Stimulated activated CD4-positive, alpha-beta T cell treated with anti-CD3 and anti-CD28 coated beads, Interleukin-1b, Interleukin-23, amount 100 ng/mL, for 1 hour (primary cell): Measurements from ENCODE around the gene OXA1L.
"Not testable (repeated sequence)": the region's sequence is repeated elsewhere in the genome, so short reads cannot be mapped to it uniquely, and the experiment has no call there.

Experiments
- DNase-seq, 2 donors: peaks; one replicate each; pipeline ENCODE4 v3.0.0-alpha.2; 2020; ENCODE audit warnings: low read depth in 2 of 2

Gene OXA1L

DNA sequence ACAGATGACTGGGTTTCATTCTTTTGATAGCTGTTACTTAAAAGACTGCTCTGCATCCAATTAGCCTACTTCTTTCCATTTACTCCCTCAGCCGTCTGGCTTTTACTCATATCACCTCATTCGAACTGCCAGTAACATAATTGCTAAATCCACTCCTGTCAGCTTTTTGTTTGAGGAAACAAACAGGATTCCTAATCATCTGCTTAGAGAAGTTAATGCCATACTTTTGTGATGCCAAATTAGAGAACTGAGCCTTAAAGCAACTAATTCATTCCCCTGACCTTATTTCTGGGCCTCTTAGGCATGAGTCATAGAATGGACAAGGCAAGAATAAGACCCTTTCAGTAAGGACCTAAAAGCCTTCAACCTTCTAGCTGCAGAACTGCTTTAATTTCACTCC is 2.9 kb downstream of the OXA1L start:
- no peak for DNase-seq

DNA sequence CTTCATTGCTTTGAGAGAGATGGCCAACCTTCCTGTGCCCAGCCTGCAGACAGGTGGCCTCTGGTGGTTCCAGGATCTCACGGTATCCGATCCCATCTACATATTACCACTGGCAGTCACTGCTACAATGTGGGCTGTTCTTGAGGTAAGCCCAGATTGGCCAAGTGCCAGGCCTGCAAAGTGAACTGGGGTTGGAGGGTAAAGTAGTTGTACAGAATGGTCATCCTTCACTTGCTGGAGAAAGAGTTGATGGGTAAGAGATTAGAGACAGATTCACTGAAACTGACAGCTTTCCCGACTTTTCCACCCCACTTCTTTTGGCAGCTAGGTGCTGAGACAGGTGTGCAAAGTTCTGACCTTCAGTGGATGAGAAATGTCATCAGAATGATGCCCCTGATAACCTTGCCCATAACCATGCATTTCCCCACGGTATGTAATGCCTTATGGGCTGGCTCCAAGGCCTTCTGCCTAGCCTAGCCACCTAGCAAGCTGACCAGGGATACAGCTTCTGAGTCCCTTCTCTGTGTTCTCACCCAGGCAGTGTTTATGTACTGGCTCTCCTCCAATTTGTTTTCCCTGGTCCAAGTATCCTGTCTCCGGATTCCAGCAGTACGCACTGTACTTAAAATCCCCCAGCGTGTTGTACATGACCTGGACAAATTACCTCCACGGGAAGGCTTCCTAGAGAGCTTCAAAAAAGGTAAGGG is 4.1 kb downstream of the OXA1L start:
- DNase-seq: no peak

DNA sequence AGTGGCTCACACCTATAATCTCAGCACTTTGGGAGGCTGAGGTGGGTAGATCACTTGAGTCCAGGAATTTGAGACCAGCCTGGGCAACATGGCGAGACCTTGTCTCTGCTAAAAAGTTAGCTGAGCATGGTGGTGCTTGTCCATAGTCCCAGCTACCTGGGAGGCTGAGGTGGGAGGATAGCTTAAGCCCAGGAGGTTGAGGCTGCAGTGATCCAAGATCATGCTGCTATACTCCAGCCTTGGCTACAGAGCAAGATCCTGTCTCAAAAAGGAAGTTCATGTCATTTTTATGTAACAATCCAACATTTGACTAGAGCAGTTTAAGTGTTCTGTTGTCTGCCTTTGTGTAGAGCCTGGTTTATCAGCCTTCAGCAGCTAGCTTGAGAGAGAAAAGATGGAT is 6.2 kb downstream of the OXA1L start:
- no peak for DNase-seq

DNA sequence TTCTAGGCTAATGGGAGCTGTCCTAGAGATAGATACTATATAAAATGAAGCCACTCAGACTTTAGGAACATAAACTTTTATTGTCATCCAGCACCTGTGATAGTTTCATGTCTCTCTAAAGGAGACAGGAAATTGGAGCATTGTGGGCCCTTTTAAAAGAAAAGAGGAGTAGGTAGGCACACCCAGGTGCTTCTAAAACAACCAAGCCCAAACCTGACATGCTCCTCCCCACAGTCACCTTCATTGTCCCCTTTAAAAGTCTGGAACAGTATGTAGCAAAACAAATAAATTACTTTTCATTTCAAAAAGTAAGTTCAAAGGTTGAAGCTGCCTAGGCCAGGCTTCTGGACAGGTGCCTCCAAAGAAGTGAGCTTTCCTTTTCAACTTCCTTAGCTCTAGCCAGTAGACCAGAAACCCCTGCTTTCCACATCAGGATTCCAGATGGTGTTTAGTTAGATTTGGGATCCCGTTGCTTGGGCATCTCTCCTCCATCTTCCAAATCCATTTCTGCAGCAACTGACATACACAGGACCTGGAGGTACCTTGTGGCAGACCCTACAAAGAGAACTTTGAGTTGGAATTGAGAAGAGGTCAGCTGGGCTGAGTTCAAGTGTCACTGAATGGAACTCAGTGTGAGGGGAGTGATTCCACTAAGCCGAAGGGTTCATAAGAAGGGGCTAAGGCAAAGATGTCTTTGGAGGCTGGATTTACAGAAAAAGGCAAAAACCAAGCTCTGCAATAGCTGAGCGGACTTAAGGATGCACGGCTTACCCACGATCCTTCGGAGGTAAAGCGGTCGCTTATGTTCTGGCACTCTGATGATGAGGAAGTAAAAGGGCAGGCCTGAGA is 6.9 kb downstream of the OXA1L start:
- no peak for DNase-seq

DNA sequence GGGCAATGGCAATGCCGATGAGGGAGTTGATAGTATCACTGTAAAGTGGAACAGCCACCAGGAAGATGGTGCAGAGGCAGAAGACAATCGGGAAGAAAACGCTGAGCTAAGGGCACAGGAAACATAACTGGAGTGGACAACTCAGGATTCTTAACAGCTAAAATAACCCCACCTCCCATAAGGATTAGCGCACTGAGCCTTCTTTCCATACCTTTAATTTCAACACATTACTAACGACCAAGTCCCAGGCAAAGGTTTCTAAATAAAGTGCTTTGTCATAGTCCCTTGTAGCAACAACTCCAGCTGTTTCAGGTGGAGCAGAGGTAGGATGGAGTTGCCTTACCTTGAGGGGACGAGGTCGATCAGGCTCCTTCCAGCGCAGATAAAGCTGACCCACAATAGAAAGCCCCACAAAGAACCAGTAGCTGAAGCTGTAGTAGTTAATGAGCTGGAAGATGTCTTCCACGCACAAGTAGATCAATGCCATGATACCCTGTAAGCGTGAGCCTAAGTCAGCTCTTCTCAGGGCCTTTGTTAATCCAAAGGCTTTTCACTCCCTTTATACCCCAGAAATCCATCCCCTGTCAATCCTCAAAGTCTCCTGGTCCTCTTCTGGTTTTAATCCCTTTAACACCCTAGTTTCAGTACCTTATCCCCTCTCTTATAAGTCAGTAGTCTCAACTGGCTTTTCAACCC is 7.7 kb downstream of the OXA1L start:
- DNase-seq: no peak

DNA sequence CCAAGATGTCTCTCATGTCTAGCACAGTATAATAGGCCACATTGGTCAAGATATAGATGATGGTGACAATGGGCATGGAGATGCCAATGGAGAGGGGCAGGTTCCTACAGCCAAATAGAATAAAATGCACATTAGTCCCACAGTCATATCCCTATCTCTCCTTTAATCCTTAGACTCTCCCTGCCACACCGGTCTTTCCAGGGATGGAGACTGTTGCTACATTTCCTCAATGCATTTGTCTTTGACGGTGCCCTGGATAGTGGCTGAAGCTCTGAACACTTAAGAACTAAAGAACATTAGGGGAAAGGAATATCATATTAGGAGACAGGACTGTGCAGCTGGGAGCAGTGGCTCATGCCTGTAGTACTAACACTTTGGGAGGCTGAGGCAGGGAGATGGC is 9.7 kb downstream of the OXA1L start:
- no peak for DNase-seq

DNA sequence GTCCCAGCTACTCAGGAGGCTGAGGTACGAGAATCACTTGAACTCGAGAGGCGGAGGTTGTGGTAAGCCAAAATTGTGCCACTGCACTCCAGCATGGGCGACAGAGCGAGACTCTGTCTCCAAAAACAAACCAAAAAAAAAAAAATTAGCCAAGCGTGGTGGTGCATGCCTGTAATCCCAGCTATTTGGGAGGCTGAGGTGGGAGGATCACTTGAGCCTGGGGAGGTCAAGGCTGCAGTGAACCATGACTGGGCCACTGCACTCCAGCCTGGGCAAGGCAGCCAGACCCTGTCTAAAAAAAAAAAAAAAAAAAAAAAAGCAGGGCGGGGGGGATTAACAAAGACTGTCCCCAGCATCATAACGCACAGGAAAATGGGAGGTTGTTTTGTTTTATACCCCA is 10.4 kb downstream of the OXA1L start:
- DNase-seq: not testable (repeated sequence)

DNA sequence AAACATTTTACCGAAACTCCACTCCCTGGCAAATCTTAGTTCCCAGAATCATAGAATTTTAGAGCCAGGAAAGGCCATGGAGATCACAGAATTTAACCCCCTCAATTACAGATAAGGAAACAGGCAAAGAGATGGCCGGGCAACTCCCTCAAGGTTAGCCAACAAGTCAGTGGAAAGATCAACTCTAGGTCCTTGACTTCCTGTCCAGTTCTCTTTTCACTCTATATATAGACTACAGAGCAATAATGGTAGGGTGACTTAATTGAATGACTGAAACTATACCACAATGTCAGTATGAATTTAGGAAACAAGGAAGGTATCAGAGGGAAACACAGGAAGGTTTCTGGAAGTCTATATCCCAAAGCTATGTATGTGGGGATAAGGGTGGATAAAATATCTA is 11.6 kb downstream of the OXA1L start:
- no peak for DNase-seq

DNA sequence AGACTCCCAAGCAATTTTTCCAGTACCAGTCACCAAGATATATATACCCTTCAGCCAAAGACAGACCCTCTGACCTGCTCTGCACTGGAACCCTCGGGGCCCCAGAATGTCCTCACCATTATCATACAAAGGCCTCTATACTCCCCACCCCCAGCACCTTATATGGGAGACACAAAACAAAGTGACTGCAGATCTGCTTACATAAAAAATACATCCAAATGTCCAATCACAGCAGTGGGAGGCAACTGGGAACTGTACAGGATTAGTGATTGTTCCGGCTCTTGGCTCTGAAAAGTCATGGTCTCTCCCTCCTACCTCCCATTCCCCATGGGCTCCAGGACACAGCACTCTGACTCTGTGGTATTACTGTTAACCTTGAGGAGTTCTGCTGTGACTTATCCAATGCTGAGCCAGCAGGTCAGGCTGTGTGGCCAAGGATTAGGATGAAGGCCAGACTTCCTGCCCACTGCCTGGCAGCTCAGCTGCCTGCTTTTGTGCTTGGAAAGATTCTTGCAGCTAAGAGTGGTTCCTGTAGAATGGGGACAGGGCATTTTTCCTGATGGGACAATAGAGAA is 13.7 kb downstream of the OXA1L start:
- DNase-seq: no peak

DNA sequence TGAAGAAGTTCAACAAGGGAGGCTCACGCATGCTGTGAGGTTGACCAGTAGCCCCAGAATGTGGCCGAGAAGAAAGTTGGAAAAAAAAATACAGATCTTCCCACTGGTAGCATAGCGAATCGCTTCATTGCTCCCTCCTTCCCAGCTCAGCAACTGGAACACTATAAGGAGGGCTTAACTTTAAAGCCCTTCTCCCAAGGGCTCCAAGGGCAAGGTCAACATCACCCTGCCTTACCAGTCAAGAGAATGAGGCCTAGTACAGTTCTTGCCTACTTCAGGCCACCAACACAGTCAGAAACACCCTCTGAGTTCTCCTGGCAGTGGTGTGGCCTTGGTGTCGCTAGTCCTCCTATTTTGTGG is 14.4 kb downstream of the OXA1L start:
- no peak for DNase-seq

DNA sequence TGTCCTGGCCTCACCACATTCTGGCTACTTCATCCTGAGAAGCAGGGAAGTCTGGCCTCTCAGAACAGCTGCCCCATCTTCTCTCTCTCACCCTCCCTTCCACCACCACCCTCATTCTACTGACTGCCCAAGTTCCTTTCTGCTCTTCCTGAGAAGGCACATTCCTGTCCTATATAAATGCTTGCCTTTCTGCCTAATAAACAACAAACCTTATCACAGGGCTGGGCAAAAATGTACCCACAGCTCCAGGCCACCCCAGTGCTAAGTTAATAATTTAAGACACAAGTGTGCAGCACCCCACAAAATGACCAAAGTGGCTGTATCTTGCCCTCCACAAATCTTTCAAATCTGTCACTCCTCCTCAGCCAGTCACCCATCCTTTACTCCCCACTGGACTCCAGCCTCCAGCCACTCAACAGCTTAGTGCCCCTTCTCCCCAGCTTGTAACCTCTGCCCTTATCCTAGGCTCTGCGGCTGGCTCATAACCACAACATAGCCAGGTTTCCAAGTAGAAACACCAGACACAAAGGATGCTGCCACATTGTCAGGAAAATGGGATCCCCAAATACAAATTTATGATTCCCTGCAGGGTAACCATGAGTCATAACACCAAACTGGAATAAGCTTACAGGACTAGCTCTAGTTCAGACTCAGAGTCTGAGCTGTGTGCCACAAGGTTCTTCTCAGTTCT is 15.0 kb downstream of the OXA1L start:
- no peak for DNase-seq

DNA sequence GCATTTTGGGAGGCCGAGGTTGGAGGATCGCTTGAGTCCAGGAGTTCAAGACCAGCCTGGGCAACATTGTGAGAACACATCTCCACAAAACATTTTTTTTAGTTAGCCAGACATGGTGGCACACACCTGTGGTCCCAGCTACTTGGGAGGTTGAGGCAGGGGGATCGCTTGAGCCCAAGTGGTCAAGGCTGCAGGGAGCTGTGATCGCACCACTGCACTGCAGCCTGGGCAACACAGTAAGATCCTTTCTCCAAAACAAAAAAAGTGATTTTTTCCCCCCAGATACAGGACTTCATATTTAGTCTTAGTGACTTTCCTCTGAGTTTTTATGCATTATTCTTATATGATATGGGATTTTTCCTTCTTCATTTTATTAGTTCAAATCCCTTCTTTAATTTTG is 20.2 kb downstream of the OXA1L start:
- no peak for DNase-seq

DNA sequence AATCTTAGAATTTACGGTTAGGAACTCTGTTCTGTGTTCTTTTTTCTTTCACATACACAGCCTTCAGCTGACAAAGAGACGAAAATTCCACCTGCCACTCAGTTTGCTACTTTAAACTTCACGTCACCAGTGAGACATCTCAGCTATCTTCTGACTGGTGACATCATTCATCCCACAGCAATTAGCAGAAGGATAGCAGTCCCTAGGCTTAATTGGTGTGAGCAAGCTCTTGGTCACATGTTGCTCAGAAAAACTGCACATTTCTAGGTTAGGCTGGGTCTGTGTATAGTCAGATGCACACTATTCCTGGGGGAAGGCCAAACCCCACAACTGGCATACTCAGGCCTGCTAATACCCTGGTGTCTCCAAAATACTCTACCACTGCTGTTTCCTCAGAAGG is 24.8 kb downstream of the OXA1L start:
- no peak for DNase-seq

DNA sequence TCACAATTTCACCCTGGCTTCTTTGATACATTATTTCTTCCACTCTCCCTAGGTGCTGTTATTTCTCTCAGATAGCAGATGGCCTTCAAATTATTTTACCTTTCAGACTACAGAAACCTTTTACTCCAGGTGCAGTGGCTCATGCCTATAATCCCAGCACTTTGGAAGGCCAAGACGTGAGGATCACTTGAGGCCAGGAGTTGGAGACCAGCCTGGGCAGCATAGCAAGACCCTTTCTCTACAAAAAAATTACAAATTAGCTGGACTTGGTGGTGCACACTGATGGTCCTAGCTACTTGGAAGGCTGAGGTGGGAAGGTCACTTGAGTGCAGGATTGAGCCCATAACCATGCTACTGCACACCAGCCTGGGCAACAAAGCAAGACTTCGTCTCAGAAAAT is 25.7 kb downstream of the OXA1L start:
- DNase-seq: no peak

DNA sequence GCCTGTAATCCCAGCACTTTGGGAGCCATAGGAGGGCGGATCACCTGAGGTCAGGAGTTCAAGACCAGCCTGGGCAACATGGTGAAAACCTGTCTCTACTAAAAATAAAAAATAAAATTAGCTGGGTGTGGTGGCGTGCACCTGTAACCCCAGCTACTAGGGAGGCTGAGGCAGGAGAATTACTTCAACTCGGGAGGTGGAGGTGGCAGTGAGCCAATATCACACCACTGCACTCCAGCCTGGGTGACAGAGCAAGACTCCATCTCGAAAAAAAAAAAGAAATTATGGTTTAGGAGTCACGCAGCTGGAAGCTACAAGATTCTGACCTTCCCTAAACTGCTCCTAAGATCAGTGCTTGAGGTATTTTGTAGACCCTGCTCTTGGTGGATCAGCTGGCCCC is 27.1 kb downstream of the OXA1L start:
- not testable (repeated sequence) for DNase-seq

DNA sequence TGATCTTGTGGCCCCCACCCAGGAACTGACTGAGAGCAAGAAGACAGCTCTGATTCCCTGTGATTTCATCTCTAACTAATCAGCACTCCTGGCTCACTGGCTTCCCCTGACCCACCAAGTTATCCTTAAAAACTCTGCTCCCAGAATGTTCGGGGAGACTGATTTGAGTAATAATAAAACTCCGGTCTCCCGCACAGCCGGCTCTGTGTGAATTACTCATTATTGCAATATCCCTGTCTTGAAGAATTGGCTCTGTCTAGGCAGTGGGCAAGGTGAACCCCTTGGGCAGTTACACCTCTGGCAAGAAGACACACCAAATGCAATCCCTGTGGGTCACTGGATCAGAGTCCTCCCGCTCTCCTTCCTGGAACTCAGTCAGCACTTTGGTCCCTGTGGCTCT is 27.5 kb downstream of the OXA1L start:
- DNase-seq: no peak

DNA sequence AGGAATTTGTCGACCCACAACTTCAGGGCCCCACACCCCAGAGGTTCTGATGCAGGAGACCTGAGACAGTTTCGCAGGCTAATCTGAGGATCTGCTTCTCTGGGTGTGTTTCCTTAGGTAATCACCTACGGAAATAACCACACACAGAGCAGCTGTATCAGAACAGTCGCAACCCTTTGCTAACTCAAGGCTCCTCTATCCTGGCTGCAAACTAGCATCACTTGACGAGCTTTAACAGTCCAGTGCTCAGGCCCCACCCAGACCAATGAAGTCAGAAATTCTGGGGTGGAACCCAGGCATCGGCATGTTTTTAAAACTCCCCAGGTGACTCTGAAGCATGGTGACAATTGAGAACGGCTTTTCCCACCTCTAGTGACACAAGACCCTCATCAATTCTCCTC is 28.1 kb downstream of the OXA1L start:
- no peak for DNase-seq

DNA sequence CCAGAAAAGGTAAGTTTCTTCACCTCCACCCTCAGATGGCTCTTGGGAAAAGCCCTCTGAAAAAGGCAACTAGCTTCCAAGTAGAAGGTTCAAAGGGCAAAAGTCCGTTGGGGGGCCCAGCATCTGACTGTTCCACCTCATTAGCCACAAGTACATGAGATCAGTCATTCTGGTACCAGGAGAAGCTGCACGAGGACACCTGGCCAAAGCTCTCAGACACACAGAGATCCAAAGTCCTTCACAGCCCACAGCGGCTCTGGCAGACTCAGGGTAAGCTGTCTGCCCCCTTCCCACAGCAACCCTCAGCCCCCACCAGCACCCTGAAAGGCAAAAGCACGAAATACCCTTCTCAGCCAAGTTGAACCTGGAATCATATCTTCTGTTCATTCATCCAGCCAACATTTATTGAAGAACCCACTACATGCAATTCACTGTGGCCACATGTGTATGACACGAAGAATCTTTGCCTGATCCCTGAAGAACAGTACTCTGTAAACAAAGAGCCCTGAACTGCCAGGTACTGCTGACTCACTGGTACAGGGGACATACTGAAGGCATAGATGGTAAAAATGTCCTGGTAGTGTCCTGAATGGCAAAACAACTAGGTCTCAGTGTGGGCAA is 29.7 kb downstream of the OXA1L start:
- no peak for DNase-seq

DNA sequence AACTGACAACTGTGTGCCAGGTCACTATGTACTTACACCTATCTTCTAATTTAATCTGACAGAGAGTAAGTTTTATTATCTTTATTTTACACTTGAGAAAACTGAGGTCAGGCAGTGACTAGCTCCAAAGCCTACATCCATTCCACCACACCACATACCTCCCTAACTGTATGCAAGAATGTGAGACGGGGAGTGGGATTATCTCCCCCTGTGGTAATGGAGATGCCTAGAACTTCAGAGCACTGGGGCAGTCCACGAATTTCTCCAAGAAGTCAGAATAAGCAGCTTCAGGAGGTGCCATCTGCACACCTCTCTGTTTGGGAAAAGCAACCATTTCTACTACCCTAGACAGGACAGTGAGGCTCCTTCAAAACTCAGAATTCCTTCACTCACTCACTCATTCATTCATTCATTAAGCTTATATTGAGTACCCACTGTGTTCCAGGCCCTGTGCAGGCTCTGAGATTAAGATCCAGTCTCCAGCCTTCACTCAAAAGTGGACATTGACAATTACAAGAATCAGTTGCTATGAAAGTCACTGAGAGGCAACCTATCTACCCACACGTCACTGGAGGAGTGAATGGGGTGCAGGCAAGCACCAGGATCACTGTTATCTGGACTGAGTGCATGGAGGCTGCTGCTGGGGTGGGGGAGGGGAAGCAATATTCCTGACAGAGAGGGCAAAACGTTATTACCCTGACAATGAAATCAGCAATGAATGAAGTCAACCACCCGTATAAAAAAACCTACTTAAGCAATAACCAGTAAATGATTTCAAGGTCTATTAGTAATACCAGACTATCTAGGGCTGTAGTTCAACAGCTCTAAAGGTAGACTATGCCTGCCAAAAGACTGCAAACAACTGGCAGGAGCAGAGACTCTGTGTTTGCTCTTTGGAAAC is 30.8 kb downstream of the OXA1L start:
- DNase-seq: no peak

DNA sequence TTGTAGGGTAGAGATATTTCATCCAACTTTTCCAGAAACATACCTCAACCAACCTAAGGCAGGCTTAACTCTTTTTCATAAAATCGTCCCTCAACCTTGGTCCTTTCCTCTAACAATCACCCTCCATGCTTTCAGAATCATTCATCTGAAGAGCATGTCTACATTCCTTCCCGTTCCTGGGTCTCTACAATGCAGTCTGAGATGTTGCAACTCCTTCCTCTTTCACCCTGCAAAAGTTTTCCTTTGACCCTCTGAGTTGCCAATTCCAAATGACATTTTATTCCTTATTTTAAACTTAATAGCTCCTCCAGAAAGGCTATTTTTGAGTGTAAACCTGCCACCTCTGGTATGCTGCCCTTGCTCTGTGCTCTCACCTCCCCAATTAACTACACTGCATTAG is 32.0 kb downstream of the OXA1L start:
- DNase-seq: no peak
